HG02885 (cell line): ENCODE measurements around the gene RGS16.
A peak's percentile ranks its signal among the peaks of the same experiment; 100 is the strongest.

Experiments
- ATAC-seq: cut with Tn5 transposase; IDR thresholded peaks from one replicate; pipeline ENCODE4 v1.9.1; 2021; ENCODE audit warnings: mild to moderate bottlenecking; ENCODE audit not compliant: unreplicated experiment, poor library complexity

RGS16 gene

GRCh38 chr1:182587093-182587492 is 17.1 kb downstream of the RGS16 start:
- no peak for ATAC-seq

- ATAC-seq: no peak
These were observed 17.8 kb downstream of the RGS16 start for GRCh38 chr1:182586380-182586779.

- ATAC-seq: no peak
These were observed 19.4 kb downstream of the RGS16 start for GRCh38 chr1:182584746-182585145.

GRCh38 chr1:182580736-182581135 is 23.5 kb downstream of the RGS16 start:
- no peak for ATAC-seq

GRCh38 chr1:182575540-182576149 is 28.5 kb downstream of the RGS16 start:
- no peak for ATAC-seq

- ATAC-seq: no peak
These were observed 30.0 kb downstream of the RGS16 start for GRCh38 chr1:182574156-182574555.

- ATAC-seq: no peak
These were observed 33.6 kb downstream of the RGS16 start for GRCh38 chr1:182570611-182570970.

GRCh38 chr1:182569939-182570610 is 34.1 kb downstream of the RGS16 start:
- ATAC-seq: no peak

- ATAC-seq: peak; percentile 61
These were observed 35.4 kb downstream of the RGS16 start for GRCh38 chr1:182568647-182569284.

- ATAC-seq: no peak
These were observed 36.6 kb downstream of the RGS16 start for GRCh38 chr1:182567629-182568028.

- no peak for ATAC-seq
These were observed 38.7 kb downstream of the RGS16 start for GRCh38 chr1:182565537-182565936.

GRCh38 chr1:182564406-182565004 is 39.7 kb downstream of the RGS16 start:
- ATAC-seq: no peak

- no peak for ATAC-seq
These were observed 41.1 kb downstream of the RGS16 start for GRCh38 chr1:182563095-182563494.

- ATAC-seq: no peak
These were observed 42.7 kb downstream of the RGS16 start for GRCh38 chr1:182561456-182561855.

- no peak for ATAC-seq
These were observed 43.7 kb downstream of the RGS16 start for GRCh38 chr1:182560392-182560984.

GRCh38 chr1:182556279-182556678 is 47.9 kb downstream of the RGS16 start:
- no peak for ATAC-seq

- ATAC-seq: no peak
These were observed 48.7 kb downstream of the RGS16 start for GRCh38 chr1:182555493-182555892.

GRCh38 chr1:182552527-182552926 is 51.7 kb downstream of the RGS16 start:
- no peak for ATAC-seq

GRCh38 chr1:182549811-182550210 is 54.4 kb downstream of the RGS16 start:
- ATAC-seq: no peak

GRCh38 chr1:182549346-182549745 is 54.8 kb downstream of the RGS16 start:
- no peak for ATAC-seq
